LNCaP clone FGC (cell line): ENCODE results near the gene CETN2.
"Not testable (repeated sequence)": the region's sequence is repeated elsewhere in the genome, so short reads cannot be mapped to it uniquely, and the experiment has no call there.

Experiments used
- DNase-seq: peaks from one replicate; pipeline ENCODE4 v3.0.0-alpha.2; 2011; ENCODE audit warnings: low read depth
- H3K4me3 ChIP-seq: 2 replicates; pipeline ENCODE4 v1.5.1; 2011; ENCODE audit warnings: mild to moderate bottlenecking, low read depth, low read length, control low read depth
- TF ChIP-seq, protein P1 (sequence below): IDR thresholded peaks from 2 replicates; pipeline ENCODE4 v1.5.1; 2012; ENCODE audit warnings: mild to moderate bottlenecking; ENCODE audit not compliant: control insufficient read depth, insufficient read depth; ENCODE audit errors: extremely low read depth

CETN2 gene

DNA sequence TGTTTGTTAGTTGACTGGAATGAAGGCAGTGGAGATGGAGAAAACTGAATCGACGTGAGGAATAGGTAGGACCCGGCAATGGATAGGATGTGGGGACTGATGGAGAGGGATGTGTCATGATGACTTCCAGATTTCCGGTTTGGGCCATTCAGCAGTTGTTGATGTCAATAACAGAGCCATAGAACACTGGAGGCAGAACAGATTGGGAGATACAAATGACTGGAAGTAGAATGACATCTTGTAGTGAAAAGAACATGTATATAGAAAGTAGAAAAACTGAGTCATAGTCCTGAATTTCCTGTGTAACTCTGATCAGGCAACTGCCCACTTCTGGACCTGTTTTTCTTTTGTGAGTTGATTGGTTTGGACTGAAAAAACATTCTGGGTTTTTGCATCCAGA lies 24.5 kb downstream of the CETN2 start:
- TF ChIP-seq, protein P1, sequence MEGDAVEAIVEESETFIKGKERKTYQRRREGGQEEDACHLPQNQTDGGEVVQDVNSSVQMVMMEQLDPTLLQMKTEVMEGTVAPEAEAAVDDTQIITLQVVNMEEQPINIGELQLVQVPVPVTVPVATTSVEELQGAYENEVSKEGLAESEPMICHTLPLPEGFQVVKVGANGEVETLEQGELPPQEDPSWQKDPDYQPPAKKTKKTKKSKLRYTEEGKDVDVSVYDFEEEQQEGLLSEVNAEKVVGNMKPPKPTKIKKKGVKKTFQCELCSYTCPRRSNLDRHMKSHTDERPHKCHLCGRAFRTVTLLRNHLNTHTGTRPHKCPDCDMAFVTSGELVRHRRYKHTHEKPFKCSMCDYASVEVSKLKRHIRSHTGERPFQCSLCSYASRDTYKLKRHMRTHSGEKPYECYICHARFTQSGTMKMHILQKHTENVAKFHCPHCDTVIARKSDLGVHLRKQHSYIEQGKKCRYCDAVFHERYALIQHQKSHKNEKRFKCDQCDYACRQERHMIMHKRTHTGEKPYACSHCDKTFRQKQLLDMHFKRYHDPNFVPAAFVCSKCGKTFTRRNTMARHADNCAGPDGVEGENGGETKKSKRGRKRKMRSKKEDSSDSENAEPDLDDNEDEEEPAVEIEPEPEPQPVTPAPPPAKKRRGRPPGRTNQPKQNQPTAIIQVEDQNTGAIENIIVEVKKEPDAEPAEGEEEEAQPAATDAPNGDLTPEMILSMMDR = no peak
- H3K4me3 ChIP-seq = no peak overlapping the region
- DNase-seq = no peak

DNA sequence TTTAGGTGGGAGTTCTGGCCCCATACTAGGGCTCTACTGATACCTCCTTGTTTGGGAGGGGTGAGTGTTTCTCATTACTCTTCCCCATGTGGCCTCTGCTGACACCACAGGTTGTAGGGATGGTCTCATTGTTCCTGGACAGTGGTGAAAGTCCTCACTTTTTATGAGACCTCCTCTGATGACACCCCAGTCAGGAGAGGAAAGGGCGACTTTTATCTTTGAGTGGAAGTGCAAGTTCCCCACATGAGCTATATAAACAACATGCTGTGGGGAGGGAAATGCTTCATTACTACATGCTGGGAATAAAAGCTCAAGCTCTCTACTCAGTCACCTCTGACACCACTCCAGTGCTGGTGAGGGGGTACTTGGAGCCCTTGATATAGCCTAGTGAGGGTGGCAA lies 31.6 kb downstream of the CETN2 start:
- H3K4me3 ChIP-seq = no peak overlapping the region
- DNase-seq = no peak
- TF ChIP-seq, protein P1 = no peak

DNA sequence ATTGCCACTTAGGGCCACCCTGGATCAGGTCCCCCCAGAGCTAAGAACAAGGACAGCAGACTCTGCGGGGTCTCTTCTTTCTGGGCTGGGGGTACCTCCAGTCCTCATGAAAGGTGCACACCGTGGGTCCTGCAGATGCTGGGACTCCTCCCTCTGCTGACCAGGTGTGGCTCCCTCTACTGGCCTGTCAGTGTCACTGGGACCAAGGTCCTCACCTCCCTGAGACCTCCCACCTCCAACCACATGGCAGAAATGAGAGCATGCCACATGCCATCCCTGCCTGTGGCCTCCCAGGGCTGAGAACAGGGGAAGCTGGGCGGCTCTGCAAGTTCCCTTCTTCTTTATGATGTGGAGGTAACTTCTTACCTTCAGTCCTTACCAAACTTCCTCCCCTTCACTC lies 43.5 kb downstream of the CETN2 start:
- not testable (repeated sequence) for DNase-seq

More for the DNA sequence above, 43.5 kb downstream of the CETN2 start:
- not testable (repeated sequence) for H3K4me3 ChIP-seq
